ENCODE results near the gene GAS2L3. TPM values are rescaled to one million over a fixed set of nuclear protein-coding genes. Genes with fewer than 3 reads are reported as not detected.
A peak's percentile ranks its signal among the peaks of the same experiment; 100 is the strongest.
"Not testable (repeated sequence)": the region's sequence is repeated elsewhere in the genome, so short reads cannot be mapped to it uniquely, and the experiment has no call there.

GAS2L3 gene
- total RNA-seq, 2 donors from 2014 or later, result 2.7 to 3.1 TPM

- not testable (repeated sequence) for H3K4me1 Mint-ChIP-seq (ENCODE audit: low read depth in 2 of 2); DNase-seq (ENCODE audit: low spot score); H3K4me3 Mint-ChIP-seq; ATAC-seq; H3K9me3 Mint-ChIP-seq; H3K27ac Mint-ChIP-seq; H3K36me3 Mint-ChIP-seq
- H3K27me3 Mint-ChIP-seq, result peaks cover 13 to 17% of the 10 kb centered on the region in 2 donors
Measured at GRCh38 chr12:100559261-100559660, 14.2 kb upstream of the GAS2L3 start.

GRCh38 chr12:100564090-100564489, 9.4 kb upstream of the GAS2L3 start:
- ATAC-seq, result no peak

GRCh38 chr12:100564905-100565467, 8.5 kb upstream of the GAS2L3 start:
- H3K4me3 Mint-ChIP-seq, result no peak overlapping the region
- no peak overlapping the region for H3K27ac Mint-ChIP-seq
- peaks cover 35 to 52% of the 10 kb centered on the region in 2 donors for H3K27me3 Mint-ChIP-seq
- ATAC-seq, result no peak
- no peaks in the 10 kb centered on the region for H3K9me3 Mint-ChIP-seq
- DNase-seq (ENCODE audit: low spot score), result no peak
- peaks cover 0 to 4% of the 10 kb centered on the region in 2 donors for H3K4me1 Mint-ChIP-seq (ENCODE audit: low read depth in 2 of 2)
- no peaks in the 10 kb centered on the region for H3K36me3 Mint-ChIP-seq

More at GRCh38 chr12:100564090-100564489, 9.4 kb upstream of the GAS2L3 start:
- Mint-ChIP-seq H3K4me3 (no peak overlapping the region), H3K36me3 (no peaks in the 10 kb centered on the region), H3K27me3 (peaks cover 35 to 52% of the 10 kb centered on the region in 2 donors), H3K4me1 (ENCODE audit: low read depth in 2 of 2) (peaks cover 0 to 4% of the 10 kb centered on the region in 2 donors), H3K27ac (no peak overlapping the region), H3K9me3 (no peaks in the 10 kb centered on the region)
- no peak for DNase-seq (ENCODE audit: low spot score)

- Mint-ChIP-seq H3K36me3 (no peaks in the 10 kb centered on the region), H3K9me3 (no peaks in the 10 kb centered on the region)
- DNase-seq (ENCODE audit: low spot score), result no peak
Measured at GRCh38 chr12:100565987-100566545, 7.4 kb upstream of the GAS2L3 start.

GRCh38 chr12:100566887-100567637, 6.4 kb upstream of the GAS2L3 start:
- Mint-ChIP-seq H3K36me3 (no peaks in the 10 kb centered on the region), H3K27ac (no peak overlapping the region), H3K4me3 (no peak overlapping the region), H3K9me3 (no peaks in the 10 kb centered on the region), H3K4me1 (ENCODE audit: low read depth in 2 of 2) (peaks cover 0 to 4% of the 10 kb centered on the region in 2 donors), H3K27me3 (peaks cover 32 to 50% of the 10 kb centered on the region in 2 donors)
- ATAC-seq (no peak), DNase-seq (ENCODE audit: low spot score) (no peak)

More at GRCh38 chr12:100565987-100566545, 7.4 kb upstream of the GAS2L3 start:
- H3K4me3 Mint-ChIP-seq, result no peak overlapping the region
- H3K27me3 Mint-ChIP-seq, result peaks cover 32 to 45% of the 10 kb centered on the region in 2 donors
- no peak overlapping the region for H3K27ac Mint-ChIP-seq
- ATAC-seq, result no peak
- peaks cover 0 to 4% of the 10 kb centered on the region in 2 donors for H3K4me1 Mint-ChIP-seq (ENCODE audit: low read depth in 2 of 2)

- Mint-ChIP-seq H3K4me3 (no peak overlapping the region), H3K4me1 (ENCODE audit: low read depth in 2 of 2) (peaks cover 0 to 4% of the 10 kb centered on the region in 2 donors), H3K27me3 (peaks cover 28 to 53% of the 10 kb centered on the region in 2 donors), H3K9me3 (no peaks in the 10 kb centered on the region), H3K27ac (no peak overlapping the region), H3K36me3 (no peaks in the 10 kb centered on the region)
- no peak for ATAC-seq
- no peak for DNase-seq (ENCODE audit: low spot score)
Measured at GRCh38 chr12:100567945-100568344, 5.5 kb upstream of the GAS2L3 start.

- peak overlapping the region; percentile 19 for H3K4me3 Mint-ChIP-seq
Measured at GRCh38 chr12:100572184-100572583, 1.3 kb upstream of the GAS2L3 start.

GRCh38 chr12:100574187-100575074, 947 bp downstream of the GAS2L3 start:
- no peak for ATAC-seq
- peak overlapping the region; percentile 90 for H3K4me3 Mint-ChIP-seq
- peaks cover 3 to 8% of the 10 kb centered on the region in 2 donors for H3K27me3 Mint-ChIP-seq
- peaks cover 3 to 10% of the 10 kb centered on the region in 2 donors for H3K4me1 Mint-ChIP-seq (ENCODE audit: low read depth in 2 of 2)
- H3K27ac Mint-ChIP-seq, result no peak overlapping the region
- H3K9me3 Mint-ChIP-seq, result no peaks in the 10 kb centered on the region
- DNase-seq (ENCODE audit: low spot score), result no peak
- no peaks in the 10 kb centered on the region for H3K36me3 Mint-ChIP-seq

More at GRCh38 chr12:100572184-100572583, 1.3 kb upstream of the GAS2L3 start:
- H3K27me3 Mint-ChIP-seq, result peaks cover 14 to 21% of the 10 kb centered on the region in 2 donors
- no peak for DNase-seq (ENCODE audit: low spot score)
- no peaks in the 10 kb centered on the region for H3K9me3 Mint-ChIP-seq
- H3K27ac Mint-ChIP-seq, result no peak overlapping the region
- ATAC-seq, result no peak
- peaks cover 6 to 10% of the 10 kb centered on the region in 2 donors for H3K4me1 Mint-ChIP-seq (ENCODE audit: low read depth in 2 of 2)
- no peaks in the 10 kb centered on the region for H3K36me3 Mint-ChIP-seq

- H3K9me3 Mint-ChIP-seq, result no peaks in the 10 kb centered on the region
- H3K36me3 Mint-ChIP-seq, result no peaks in the 10 kb centered on the region
- ATAC-seq (no peak), DNase-seq (ENCODE audit: low spot score) (no peak)
- H3K4me3 Mint-ChIP-seq, result no peak overlapping the region
- peaks cover 3 to 10% of the 10 kb centered on the region in 2 donors for H3K4me1 Mint-ChIP-seq (ENCODE audit: low read depth in 2 of 2)
- peaks cover 0 to 8% of the 10 kb centered on the region in 2 donors for H3K27me3 Mint-ChIP-seq
- no peak overlapping the region for H3K27ac Mint-ChIP-seq
Measured at GRCh38 chr12:100576331-100577036, 3.0 kb downstream of the GAS2L3 start.

- Mint-ChIP-seq H3K27me3 (no peaks in the 10 kb centered on the region), H3K36me3 (no peaks in the 10 kb centered on the region), H3K4me3 (no peak overlapping the region), H3K4me1 (ENCODE audit: low read depth in 2 of 2) (peaks cover 3 to 6% of the 10 kb centered on the region in 2 donors), H3K27ac (no peak overlapping the region), H3K9me3 (no peaks in the 10 kb centered on the region)
- DNase-seq (ENCODE audit: low spot score) (no peak), ATAC-seq (no peak)
Measured at GRCh38 chr12:100578923-100579322, 5.4 kb downstream of the GAS2L3 start.

- Mint-ChIP-seq H3K4me1 (ENCODE audit: low read depth in 2 of 2) (no peaks in the 10 kb centered on the region), H3K27me3 (no peaks in the 10 kb centered on the region), H3K9me3 (no peaks in the 10 kb centered on the region), H3K27ac (no peak overlapping the region), H3K36me3 (no peaks in the 10 kb centered on the region), H3K4me3 (no peak overlapping the region)
- ATAC-seq (no peak), DNase-seq (ENCODE audit: low spot score) (no peak)
Measured at GRCh38 chr12:100579844-100580243, 6.4 kb downstream of the GAS2L3 start.

GRCh38 chr12:100584256-100584655, 10.8 kb downstream of the GAS2L3 start:
- Mint-ChIP-seq H3K4me3 (no peak overlapping the region), H3K4me1 (ENCODE audit: low read depth in 2 of 2) (no peaks in the 10 kb centered on the region), H3K27me3 (peaks cover 8 to 18% of the 10 kb centered on the region in 2 donors), H3K36me3 (peaks cover 21% of the 10 kb centered on the region), H3K27ac (no peak overlapping the region), H3K9me3 (peaks cover 24% of the 10 kb centered on the region)
- ATAC-seq (no peak), DNase-seq (ENCODE audit: low spot score) (no peak)

GRCh38 chr12:100591979-100592378, 18.5 kb downstream of the GAS2L3 start:
- DNase-seq (ENCODE audit: low spot score), result no peak
- no peak for ATAC-seq
- no peak overlapping the region for H3K27ac Mint-ChIP-seq
- H3K4me3 Mint-ChIP-seq, result no peak overlapping the region
- H3K4me1 Mint-ChIP-seq (ENCODE audit: low read depth in 2 of 2), result no peaks in the 10 kb centered on the region
- peaks cover 0 to under 1% of the 10 kb centered on the region in 2 donors for H3K27me3 Mint-ChIP-seq
- peaks cover 8% of the 10 kb centered on the region for H3K36me3 Mint-ChIP-seq
- H3K9me3 Mint-ChIP-seq, result peaks cover 13% of the 10 kb centered on the region

Measured in natural killer cell treated with Interleukin-12 subunit alpha and Interleukin-12 subunit beta and Interleukin-15 and Interleukin-18, amount 100 ng/mL, for 72 hours (primary cell).